CD4-positive, alpha-beta T cell treated with Interleukin-4 for 4 hours (primary cell): ENCODE results near the gene VPS8.

Experiments used
- DNase-seq: peaks from one replicate; pipeline ENCODE4 v3.0.0-alpha.2; 2020

Gene VPS8, protein sequence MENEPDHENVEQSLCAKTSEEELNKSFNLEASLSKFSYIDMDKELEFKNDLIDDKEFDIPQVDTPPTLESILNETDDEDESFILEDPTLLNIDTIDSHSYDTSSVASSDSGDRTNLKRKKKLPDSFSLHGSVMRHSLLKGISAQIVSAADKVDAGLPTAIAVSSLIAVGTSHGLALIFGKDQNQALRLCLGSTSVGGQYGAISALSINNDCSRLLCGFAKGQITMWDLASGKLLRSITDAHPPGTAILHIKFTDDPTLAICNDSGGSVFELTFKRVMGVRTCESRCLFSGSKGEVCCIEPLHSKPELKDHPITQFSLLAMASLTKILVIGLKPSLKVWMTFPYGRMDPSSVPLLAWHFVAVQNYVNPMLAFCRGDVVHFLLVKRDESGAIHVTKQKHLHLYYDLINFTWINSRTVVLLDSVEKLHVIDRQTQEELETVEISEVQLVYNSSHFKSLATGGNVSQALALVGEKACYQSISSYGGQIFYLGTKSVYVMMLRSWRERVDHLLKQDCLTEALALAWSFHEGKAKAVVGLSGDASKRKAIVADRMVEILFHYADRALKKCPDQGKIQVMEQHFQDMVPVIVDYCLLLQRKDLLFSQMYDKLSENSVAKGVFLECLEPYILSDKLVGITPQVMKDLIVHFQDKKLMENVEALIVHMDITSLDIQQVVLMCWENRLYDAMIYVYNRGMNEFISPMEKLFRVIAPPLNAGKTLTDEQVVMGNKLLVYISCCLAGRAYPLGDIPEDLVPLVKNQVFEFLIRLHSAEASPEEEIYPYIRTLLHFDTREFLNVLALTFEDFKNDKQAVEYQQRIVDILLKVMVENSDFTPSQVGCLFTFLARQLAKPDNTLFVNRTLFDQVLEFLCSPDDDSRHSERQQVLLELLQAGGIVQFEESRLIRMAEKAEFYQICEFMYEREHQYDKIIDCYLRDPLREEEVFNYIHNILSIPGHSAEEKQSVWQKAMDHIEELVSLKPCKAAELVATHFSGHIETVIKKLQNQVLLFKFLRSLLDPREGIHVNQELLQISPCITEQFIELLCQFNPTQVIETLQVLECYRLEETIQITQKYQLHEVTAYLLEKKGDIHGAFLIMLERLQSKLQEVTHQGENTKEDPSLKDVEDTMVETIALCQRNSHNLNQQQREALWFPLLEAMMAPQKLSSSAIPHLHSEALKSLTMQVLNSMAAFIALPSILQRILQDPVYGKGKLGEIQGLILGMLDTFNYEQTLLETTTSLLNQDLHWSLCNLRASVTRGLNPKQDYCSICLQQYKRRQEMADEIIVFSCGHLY (N-terminal part only)

DNA sequence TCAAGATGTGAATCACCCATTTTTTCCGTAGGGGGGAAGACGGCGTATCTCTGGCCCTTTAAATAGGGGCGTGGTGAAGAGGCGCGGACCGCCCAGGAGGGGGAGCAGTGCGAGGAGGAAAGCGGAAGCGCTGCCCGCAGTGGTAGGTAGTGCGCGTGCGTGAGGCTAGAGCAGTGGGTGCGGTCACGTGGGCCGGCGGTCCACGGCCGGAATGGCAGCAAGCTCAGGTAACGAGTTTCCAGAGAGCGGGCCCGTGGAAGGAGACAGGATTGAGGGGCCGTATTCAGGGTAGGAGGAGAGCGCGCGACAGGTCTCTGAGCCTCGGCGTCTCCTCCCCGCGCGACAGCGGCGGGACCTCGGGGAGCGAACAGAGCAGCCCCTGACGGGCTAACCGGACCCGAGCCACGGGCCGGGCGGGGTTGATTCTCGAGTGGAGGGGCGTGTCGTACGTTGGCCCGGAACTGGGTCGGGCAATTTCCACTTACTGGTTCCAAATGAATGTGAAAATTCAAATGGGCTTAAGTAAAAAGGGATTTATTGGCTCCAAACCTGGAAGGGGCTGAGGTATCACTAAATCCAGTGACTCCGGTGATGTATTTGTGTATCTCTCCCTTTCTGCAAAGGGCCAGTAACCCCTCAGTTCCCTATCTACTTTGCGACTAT, at the start of gene VPS8:
VPS8 (plus strand) TSS at position 168 of the 663 bp plus-strand sequence. CDS start 12,467 bp downstream, outside the sequence.
- peak; percentile 95 for DNase-seq

DNA sequence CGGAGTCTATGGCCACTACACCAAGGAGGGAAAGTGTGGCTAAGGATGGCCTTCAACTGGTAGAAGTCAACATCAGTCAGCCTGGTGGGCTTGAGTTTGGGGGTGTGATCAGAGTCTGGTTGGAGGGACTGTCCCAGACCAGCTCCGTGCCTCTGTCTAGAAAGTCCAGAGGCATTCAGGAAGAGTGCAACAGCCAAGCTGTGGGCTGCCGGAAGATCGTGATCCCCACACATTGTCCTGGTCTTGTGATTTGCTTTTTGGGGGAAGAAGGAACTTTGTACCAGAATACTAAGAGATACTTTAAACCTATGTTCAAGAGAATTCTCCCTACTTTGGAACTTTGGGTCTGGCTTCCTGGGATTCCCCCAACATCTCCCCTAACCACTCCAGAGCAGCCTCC, 47.8 kb upstream of the VPS8 start:
- no peak for DNase-seq

DNA sequence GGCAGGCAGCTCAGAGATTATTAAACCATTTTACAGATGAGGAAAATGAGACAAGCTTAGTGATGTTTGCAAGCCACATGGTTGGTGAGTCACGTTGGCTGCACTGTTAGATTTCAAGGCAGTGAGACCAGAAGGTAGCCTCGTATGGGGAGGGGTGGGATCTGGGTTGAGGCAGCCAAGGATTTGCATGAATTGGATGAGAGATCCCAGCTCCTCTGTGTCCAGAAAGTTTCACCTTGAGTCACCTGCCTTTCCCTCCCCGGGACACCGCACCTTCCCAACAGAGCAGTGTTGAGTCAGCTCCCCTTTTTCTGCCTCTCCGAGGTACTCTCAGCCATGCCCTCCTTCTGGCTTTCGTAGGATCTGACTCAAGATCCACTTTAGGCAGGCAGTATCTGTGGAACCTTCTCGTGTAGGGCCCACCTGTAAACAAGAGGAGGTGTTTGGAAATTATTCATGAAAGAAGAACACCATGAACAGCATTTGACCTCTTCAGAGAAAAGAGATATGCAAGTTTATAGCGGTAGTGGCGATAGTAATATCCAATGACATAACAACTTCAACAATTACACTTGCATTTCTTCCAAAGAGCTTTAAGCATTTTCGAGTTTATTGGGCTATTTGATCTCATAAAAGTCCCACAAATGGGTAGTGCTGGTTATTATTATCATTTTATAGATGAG, 46.8 kb upstream of the VPS8 start:
- DNase-seq: no peak

DNA sequence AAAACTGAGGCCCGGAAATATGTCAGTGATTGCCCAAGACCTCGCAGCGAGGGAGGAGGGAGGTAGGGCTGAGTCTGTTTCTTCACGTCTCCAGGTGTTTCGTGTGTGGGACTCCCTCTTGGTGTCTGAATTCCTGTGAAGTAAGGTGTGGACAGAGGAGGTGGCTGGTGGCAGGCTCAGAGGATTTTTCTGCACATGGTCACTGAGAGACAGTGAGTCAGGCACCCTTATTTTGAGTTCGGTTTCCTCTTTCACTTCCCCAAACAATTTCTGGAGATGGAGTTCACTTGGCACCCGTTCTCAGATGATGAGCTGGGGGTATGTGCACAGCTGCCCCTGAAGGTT, 46.3 kb upstream of the VPS8 start:
- DNase-seq: peak; percentile 13

DNA sequence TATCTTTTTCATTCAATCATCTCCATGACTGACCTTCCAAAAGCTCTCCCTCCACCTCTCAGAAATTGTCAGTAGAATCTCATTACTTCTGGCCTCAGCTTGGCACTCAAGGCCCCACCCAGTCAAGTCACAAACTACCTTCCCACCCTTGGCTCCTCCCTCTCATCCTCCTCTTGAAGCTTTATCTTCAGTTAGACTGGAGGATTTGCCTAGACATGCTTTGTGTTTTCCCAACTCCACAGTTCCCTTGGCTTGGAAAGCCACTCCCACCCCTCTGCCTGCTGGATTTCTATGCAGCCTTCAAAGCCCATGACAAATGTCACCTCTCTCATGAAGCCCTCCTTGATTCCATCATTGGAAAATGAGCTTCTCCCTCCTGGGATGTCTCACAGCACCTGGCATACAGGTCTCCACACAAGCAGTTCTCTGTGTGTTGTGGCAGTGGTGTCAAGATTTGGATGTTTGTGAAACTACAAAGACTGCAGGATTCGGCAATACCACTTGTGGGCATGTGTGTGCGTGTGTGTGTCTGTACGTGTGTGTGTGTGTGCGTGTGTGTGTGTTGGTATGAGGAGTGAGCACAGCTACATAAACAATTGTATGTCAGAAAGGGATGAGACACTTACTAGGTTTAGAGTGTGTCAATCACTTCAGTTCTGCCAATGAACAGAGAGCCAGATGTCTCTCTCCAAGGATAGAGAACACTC, 45.3 kb upstream of the VPS8 start:
- DNase-seq: no peak

DNA sequence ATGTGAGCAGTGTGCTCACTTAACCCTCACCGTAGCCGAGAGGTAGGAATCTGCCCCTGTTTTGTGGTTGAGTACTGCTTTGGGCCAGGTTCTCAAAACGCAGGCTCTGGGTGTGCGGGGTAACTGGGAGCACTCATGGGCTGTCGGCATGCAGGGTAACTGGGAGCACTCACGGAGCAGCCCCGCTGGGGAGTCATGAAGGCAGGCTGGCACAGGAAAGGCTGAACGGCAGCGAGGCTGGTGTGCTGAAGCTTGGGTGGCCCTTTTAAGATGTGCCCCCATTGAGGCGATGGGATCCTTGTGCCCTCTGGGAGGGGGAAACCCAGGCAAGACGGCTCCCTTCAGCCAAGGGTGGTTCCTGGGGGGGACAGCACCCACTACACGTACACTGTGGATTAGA, 44.6 kb upstream of the VPS8 start:
- no peak for DNase-seq

DNA sequence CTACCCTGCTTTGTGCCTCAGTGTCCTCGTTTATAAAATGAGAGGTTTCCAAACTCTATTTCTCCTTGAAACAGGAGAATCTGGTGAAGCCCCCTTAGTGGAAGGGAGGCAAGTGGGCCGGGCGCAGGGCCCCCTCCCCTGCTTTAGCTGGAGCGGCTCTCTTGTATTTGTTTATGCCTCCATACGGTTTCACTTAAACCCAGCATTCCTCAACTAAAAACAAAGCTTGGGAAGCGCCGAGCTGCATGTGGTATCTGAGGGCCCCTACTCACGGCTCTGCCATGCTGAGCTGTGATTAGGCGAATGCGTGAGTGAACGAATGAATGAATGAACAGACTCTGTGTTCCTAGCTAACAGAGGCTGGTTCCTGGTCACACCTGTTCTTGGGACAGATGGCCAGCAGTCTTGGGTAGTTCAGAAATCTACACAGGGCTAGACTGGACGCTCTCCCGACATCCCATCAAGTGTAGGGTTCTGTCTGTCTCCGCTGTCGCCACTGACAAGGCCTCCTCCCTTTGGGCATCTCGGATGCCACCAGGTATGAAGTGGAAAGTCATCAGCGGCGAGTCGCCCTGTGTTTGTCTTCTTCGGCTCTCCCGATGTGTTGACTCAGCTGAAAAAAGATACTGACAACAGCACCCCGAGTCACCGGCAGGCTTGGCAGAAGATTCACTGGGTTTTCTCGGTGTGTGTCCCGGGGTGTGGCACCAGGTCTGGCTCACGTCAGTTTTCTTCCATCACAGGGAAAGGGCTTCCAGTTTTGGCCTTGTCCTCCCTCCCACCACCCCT, 42.4 kb upstream of the VPS8 start:
- DNase-seq: no peak

DNA sequence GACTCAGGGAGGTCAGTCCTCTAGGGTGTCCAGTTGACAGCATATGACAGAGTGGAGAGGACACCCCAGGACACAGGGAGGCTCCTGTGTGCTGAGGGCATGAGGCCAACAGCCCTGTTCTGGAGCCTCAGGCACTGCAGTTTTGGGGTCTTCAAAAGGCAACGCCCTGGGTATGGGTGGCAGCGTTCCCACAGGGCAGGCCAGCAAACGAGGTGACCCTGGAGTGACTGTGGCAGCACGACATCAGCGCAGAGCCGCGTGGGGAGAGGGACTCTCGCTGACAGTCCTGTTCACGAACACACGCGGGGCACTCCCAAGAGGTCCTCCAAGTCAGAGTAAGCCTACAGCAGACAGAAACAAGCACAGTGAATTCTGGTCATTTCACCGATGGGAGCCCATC, 41.4 kb upstream of the VPS8 start:
- no peak for DNase-seq

DNA sequence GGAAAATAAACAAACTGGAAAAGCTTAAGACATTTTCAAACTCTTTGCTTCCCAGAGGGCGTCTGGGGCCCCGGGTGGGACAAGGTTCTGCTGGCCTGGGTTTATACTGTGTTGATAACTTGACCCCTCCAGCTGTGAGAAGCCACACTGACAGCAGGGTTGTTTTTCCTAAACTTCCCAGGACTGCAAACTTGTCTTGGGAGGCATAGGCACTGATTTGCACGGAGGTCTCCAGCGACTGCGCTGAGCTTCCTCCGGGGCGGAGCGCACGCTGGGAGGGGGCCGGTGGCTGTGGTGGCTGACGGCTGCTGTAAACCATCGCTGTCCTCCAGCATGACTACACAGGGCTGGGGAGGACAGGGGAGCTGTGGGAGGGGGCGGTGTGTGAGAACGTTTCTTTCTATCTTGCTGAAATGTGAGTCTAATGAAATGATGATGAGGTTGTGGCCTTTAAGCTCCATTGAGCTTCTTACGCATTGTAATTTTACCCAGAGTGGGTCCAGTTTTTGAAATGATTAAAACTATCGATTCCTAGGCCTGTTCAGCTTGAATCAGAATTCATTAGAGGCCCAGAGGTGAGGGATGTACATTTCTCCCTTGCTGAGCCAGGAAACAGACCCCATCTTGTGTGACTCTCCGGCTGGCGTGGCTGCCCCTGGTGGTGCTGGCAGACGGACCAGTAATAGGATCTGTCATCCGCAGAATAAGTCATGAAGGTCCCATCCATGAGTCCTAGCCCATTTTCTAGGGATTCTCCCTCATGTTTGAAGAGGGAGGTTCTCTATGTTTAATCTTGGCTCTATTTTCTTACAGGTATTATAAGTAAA, 40.5 kb upstream of the VPS8 start:
- DNase-seq: no peak

DNA sequence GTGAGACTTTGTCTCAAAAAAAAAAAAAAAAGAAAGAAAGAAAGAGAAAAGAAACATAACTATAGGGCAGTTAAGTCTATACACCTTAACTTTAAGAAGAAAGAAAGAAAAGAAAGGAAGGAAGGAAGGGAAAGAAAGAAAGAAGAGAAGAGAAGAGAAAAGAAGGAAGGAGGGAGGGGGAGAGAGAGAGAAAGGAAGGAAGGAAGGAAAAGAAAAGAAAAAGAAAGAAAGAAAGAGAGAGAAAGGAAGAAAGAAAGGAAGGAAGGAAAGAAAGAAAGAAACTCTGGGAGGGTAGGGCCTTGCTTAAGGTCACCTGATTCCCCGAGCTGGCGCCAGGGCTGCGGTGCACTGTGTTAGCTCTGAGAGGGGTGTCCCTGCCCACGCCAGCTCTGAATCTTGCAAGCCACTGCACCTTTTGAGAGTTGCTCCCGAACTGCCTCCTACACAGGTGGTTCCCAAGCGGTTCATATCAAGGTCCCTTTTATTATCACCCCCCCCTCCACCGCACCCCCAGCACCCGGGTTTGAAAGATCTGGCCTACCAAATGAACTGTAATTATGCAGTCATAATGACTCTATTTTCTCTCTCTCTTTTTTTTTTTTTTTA, 39.2 kb upstream of the VPS8 start:
- no peak for DNase-seq

DNA sequence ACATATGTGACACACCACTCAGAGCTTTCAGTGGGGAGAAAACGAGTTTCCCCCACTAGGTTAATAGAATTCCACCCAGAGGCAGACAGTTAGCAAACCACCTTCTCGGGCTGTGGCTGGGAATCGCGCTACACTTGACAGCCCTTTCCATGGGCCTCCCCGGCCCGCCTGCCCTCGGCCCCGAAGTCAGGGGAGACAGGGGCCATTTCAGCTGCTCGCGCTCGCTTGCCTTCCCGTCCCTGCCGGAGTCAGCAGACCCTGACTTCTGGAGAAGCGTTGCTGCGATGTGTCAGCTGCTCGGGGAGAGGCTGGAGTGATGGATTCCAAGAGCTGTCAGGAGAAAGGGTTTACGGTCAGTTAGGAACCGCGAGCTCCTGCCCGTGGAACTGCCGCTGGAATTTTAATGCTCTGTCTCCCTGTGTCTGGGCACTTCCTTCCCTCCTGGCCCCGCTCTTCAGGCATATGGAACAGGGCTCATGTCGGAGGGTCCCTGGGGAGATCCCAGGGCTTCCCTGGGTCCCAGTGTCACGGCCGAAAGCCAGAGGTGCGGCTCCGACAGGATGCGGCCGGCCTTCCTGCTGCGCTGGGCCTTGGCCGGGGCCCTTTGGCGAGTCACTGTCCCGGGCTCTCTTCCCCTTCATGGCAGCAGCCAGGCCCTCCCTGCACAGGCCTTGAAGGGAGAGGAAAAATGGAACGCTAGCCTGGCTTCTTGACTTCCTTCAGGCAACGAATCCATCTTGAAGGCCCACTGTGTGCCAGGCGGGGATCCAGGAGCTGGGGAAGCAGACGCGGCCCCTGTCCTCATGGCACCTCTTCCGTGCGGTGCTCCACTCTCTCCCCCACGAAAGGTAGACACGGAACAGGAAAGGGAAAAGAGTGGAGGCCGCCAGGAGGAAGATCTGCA, 38.4 kb upstream of the VPS8 start:
- DNase-seq: no peak

DNA sequence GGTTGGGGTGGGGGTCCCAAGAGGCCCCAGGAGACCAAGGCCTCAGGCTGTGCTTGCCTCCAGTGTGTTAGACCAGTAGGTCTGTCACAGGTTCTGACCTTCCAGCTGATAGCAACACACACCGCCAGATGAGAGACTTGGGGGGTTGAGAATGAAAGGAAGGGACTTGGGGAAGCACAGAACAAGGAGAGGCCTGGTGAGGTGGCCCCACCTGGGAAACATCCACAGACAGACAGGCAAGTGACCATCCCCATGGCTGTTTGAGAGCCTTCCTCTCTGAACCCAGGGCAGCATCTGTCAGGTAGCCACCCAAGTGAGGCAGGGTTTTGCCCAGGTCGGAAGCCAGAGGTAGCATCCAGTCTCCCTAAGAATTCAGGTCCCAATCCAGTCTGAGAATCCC, 35.0 kb upstream of the VPS8 start:
- DNase-seq: no peak

DNA sequence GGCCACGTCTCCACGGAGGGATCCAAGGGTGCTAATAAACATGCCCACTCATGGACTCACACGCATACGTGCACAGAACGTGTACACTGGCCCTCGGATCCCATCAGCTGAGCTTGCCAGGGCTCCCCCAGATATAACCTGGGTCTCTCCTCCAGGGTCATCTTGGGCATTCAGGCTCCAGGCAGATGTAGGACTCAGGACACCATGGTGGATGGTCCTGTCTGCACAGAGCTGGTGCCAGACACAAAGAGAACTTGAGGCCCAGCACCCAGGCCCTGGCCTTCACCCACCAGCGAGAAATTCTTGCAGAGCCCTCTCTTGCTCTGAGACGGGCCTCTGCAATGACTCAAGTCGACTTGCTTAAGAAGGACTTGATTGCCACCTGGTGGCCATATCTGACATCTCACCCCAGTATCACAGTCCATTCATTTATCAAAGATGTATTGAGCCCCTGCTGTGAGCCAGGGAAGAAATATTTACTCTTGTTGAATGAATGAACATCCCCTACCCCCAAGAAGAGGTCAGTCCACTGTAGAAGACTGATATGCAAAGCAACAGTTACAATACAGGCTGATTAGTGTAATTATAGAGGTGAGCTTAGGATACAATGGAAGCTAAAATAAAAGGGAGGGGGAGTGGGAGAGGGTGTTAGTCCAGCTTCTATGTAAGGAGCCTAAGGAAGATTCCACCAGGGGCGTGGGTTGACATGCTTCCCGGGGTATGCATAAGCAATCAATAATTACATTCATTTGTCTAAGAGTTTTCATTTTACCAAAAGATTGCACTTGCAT, 34.2 kb upstream of the VPS8 start:
- DNase-seq: peak; percentile 83

DNA sequence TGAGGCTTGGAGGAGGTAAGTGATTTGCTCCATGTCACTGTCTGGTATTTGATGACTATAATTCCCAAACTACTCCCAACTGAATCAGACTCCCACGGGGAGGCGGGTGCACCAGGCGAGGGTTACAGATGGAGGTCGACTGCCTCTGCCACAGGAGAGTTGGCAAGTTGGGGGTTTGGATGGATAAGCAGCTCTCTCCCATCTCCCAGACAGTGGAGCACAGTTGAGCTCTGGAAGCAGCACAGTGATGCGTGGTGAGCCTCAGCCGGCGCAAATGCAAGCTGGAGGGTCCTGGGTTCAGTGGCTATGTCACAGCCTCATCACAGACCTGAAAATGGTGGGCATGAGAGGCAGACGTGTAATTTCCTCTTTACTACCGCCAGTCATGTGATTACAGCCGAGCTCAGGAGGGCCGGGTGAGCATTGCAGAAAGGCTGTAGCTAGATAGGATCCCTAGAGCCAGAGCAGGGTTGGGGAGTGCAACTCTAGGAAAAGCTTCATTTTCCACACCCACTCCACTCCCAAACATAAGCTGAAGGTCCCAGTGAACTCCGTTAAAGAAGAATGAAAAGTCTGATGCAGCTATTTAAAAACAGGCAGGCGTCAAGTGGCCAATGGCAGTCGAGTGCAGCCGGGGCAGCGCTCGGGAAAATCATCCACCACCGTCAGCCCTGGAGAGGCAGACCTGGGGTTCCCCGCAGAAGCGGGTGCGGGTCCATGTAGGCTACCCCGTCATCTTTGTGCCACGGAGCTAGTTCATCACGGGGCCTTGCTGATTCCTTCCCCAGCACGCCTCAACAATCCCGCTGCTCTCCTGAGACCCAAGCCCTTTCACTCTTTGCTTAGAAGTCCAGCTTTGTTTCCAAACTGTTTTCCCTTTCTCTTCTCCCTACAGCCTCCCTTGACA, 33.3 kb upstream of the VPS8 start:
- DNase-seq: no peak

DNA sequence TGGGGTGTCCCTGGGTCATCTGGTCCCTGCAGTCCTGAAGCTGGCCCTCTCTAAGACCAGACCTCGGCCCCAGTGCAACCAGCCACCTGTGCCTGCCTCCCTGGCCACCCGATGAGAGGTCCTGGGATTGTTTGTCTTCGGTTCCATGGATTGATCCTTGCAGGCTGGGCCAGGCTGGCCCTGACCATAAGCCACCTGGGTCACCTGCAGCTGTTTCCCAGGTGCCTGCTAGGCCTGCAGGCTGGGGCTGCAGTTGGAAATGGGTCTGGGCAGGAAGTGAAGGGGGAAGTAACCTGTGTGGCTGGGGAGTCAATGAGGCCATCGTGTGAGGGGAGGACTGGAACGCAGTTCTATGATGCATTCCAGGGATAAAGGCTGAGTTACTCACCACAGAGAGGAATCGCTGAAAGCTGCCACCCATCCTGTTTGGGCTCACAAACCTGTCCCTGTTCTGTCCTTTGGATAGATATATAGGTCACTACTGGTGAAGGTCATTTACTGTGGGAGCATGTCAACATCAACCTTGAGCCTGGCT, 30.9 kb upstream of the VPS8 start:
- DNase-seq: no peak

DNA sequence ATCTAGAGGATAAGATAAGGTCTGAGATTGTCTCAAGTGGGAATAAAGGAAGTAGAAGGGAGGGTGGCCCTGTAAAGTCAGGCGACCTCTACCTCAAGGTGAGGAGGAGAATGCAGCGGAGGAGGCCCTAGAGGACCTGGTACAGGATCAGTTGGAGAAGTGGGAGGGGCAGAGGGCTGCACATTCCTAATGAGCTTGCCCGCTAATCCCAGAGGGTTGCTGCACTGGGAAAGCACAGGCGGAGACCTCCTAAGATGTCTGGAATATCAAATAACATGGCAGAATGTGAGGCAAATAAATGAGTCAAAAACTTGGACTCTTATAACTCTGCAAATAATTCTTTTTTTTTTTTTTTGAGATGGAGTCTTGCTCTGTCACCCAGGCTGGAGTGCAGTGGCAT, 30.2 kb upstream of the VPS8 start:
- no peak for DNase-seq
